Uterus (tissue), 2 donors: ENCODE results near the gene EML1.

ENCODE experiments used
- CTCF ChIP-seq, 4 experiments: fragments of 200-600 bp in 2 of 4; fragments of 450-650 bp in 2 of 4; sonication (generic) in 2 of 4; IDR thresholded peaks; one replicate each; pipeline ENCODE4 v1.5.1; 2016 to 2019; ENCODE audit warnings: antibody characterized with exemption in 4 of 4, mild to moderate bottlenecking in 2 of 4, moderate library complexity in 1 of 4
- POLR2A ChIP-seq, 2 donors: fragments of 450-650 bp; IDR thresholded peaks; one replicate each; pipeline ENCODE4 v1.6.1; 2016; ENCODE audit warnings: antibody characterized with exemption in 2 of 2, mild to moderate bottlenecking in 1 of 2, moderate library complexity in 1 of 2

- TF ChIP-seq CTCF (IDR thresholded peaks at IDR 0.05) (no peak), POLR2A (IDR thresholded peaks at IDR 0.05) (no peak)
Observed at GRCh38 chr14:99838639-99839134, 45.5 kb downstream of the EML1 start.
